Hepatocyte (in vitro differentiated cells): ENCODE measurements around the gene RTN4RL1. TPM values are rescaled to one million over a fixed set of nuclear protein-coding genes. Genes with fewer than 3 reads are reported as not detected.

Source experiments
- DNase-seq: peaks from one replicate; pipeline ENCODE4 v3.0.0-alpha.2; 2016; ENCODE audit warnings: low spot score
- H2AFZ ChIP-seq: fragments of 200-600 bp; sonication (generic); 2 replicates; pipeline ENCODE4 v1.6.0; 2016; ENCODE audit warnings: antibody characterized with exemption, mild to moderate bottlenecking
- H3K27ac ChIP-seq: fragments of 200-600 bp; sonication (generic); 2 replicates; pipeline ENCODE4 v1.5.1; 2016; ENCODE audit warnings: mild to moderate bottlenecking
- H3K27me3 ChIP-seq: fragments of 200-600 bp; sonication (generic); 2 replicates; pipeline ENCODE4 v1.6.1; 2016
- H3K36me3 ChIP-seq: fragments of 200-600 bp; sonication (generic); replicated peaks from 2 replicates; pipeline ENCODE4 v1.5.1; 2016; ENCODE audit warnings: low read depth; ENCODE audit not compliant: insufficient read depth
- H3K4me1 ChIP-seq: fragments of 200-600 bp; sonication (generic); 2 replicates; pipeline ENCODE4 v1.5.1; 2016; ENCODE audit warnings: mild to moderate bottlenecking, moderate library complexity; ENCODE audit not compliant: insufficient read depth
- H3K4me2 ChIP-seq: fragments of 200-600 bp; sonication (generic); 2 replicates; pipeline ENCODE4 v1.6.0; 2016
- H3K4me3 ChIP-seq: fragments of 200-600 bp; sonication (generic); 2 replicates; pipeline ENCODE4 v1.5.1; 2016; ENCODE audit warnings: mild to moderate bottlenecking
- H3K79me2 ChIP-seq: fragments of 200-600 bp; sonication (generic); 2 replicates; pipeline ENCODE4 v1.6.0; 2017; ENCODE audit warnings: mild to moderate bottlenecking
- H3K9me2 ChIP-seq: fragments of 200-600 bp; sonication (generic); replicated peaks from 2 replicates; pipeline ENCODE4 v1.6.0; 2017; ENCODE audit warnings: mild to moderate bottlenecking; ENCODE audit not compliant: insufficient read depth
- H3K9me3 ChIP-seq: fragments of 200-600 bp; sonication (generic); 2 replicates; pipeline ENCODE4 v1.5.1; 2016; ENCODE audit warnings: low read depth, mild to moderate bottlenecking
- H4K20me1 ChIP-seq: fragments of 200-600 bp; sonication (generic); 2 replicates; pipeline ENCODE4 v1.6.0; 2016; ENCODE audit warnings: mild to moderate bottlenecking; ENCODE audit not compliant: insufficient read depth, poor library complexity, severe bottlenecking
- CTCF ChIP-seq: fragments of 200-600 bp; sonication (generic); IDR thresholded peaks from 2 replicates; pipeline ENCODE4 v1.5.1; 2016; ENCODE audit warnings: antibody characterized with exemption, mild to moderate bottlenecking; ENCODE audit not compliant: poor library complexity
- EZH2 ChIP-seq: fragments of 200-600 bp; sonication (generic); IDR thresholded peaks from 2 replicates; pipeline ENCODE4 v1.6.1; 2016; ENCODE audit warnings: antibody characterized with exemption, mild to moderate bottlenecking, borderline replicate concordance
- EZH2phosphoT487 ChIP-seq: fragments of 200-600 bp; sonication (generic); IDR thresholded peaks from one replicate; pipeline ENCODE4 v1.6.1; 2018; ENCODE audit warnings: antibody characterized with exemption, mild to moderate bottlenecking, low read depth, moderate library complexity; ENCODE audit not compliant: unreplicated experiment, severe bottlenecking
- WGBS: methylation state at CpG from one replicate; pipeline ENCODE4 v1.1.6; 2016; ENCODE audit warnings: low lambda C conversion rate; ENCODE audit errors: missing lambda C conversion rate; 5-methylcytosine and 5-hydroxymethylcytosine counted together
- polyA plus RNA-seq: library from polyadenylated mRNA; unstranded; fragments of >200 nt; fragmentation: Nextera tagmentation; extraction: Ambion mirVana; gene quantifications from 2 replicates; pipeline ENCODE4 v1.2.1, GENCODE V29; 2016
- total RNA-seq: library from RNA; depleted of rRNA; stranded (reverse); fragments of >200 nt; gene quantifications from 2 replicates; pipeline ENCODE4 v1.2.3, GENCODE V29; 2014

The RTN4RL1 gene
- total and polyA plus RNA-seq, 2 experiments from 2014 or later = 0.53 to 1.4 TPM

- peak overlapping the region; percentile 69 for H3K27ac ChIP-seq
- H3K9me2 ChIP-seq = no peaks in the 10 kb centered on the region
- peaks cover 65% of the 10 kb centered on the region for H3K27me3 ChIP-seq
- H2AFZ ChIP-seq = no peak overlapping the region
- peak overlapping the region; percentile 99 for H3K4me2 ChIP-seq
- no peaks in the 10 kb centered on the region for H3K36me3 ChIP-seq
- DNase-seq = no peak
- H3K4me3 ChIP-seq = peak overlapping the region; percentile 72
- peaks cover 4% of the 10 kb centered on the region for H3K79me2 ChIP-seq
- peaks cover 4% of the 10 kb centered on the region for H4K20me1 ChIP-seq
- TF ChIP-seq CTCF (no peak), EZH2 (peak; percentile 49)
- H3K4me1 ChIP-seq = peaks cover 32% of the 10 kb centered on the region
- H3K9me3 ChIP-seq = no peaks in the 10 kb centered on the region
- 20% methylated on average over 32 of the region's 113 CpGs for whole genome bisulfite sequencing
These were observed 30.4 kb upstream of the RTN4RL1 start for GRCh38 chr17:2055292-2056205.

DNA sequence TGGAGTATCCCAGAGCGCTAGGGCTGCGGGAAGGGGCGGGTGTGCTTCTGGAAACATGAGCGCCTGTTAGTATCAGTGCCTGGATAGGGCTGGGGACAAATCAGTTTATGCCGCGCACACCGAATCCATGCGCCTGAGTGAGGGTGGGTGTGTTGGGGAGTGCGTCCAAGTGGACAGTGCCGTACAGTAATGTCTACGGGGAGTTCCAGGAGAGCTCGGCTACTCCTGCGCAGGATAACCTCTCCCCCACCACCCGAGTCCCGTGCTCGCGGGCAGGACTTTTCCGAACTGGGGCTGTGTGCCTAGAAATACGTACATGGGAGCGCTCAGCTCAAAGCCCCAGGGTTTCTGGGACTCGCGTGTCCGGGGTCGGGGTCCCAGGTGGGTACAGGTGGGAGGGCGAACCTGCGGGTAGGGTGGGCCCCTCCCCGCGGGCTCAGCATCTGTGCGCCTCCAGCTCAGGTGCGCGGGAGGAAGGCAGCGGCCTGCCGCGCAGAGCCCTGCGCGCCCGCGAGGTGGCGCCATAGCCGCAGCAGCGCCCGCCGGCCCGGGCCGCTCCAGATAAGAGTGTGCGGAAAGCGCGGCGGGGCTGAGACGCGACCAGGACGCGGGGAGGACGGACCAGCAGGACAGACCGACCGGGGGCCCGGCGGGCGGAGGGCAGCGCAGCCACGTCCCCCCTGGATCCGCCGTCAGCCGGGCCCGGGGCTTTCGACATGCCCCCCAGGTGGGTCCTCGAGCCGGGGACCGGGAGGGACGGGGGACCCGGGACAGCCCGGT is 29.6 kb upstream of the RTN4RL1 start, which contains the start of gene HIC1:
Gene HIC1, plus strand, starts transcription at position 592 of the 780 bp plus-strand sequence. CDS start 1,588 bp downstream, outside the sequence.
- 11% methylated on average over 39 of the region's 72 CpGs for whole genome bisulfite sequencing
- Histone ChIP-seq H3K4me2 (peak within 1 kb of the TSS; percentile 99), H3K27ac (peak within 1 kb of the TSS; percentile 69), H3K4me3 (peak within 1 kb of the TSS; percentile 72), H3K36me3 (no peaks in the 10 kb centered on the region), H3K4me1 (peaks cover 33% of the 10 kb centered on the region), H3K9me2 (no peaks in the 10 kb centered on the region), H4K20me1 (peaks cover 4% of the 10 kb centered on the region), H3K9me3 (no peaks in the 10 kb centered on the region), H3K79me2 (peaks cover 4% of the 10 kb centered on the region), H2AFZ (no peak within 1 kb of the TSS), H3K27me3 (peaks cover 57% of the 10 kb centered on the region)
- DNase-seq = peak; percentile 90
- TF ChIP-seq CTCF (peak; percentile 67), EZH2phosphoT487 (no peak), EZH2 (peak; percentile 75)

- no peak for DNase-seq
- Histone ChIP-seq H3K4me2 (peak overlapping the region; percentile 99), H3K79me2 (peaks cover 4% of the 10 kb centered on the region), H4K20me1 (peaks cover 4% of the 10 kb centered on the region), H3K9me3 (no peaks in the 10 kb centered on the region), H3K4me1 (peaks cover 36% of the 10 kb centered on the region), H3K36me3 (no peaks in the 10 kb centered on the region), H3K27me3 (peaks cover 52% of the 10 kb centered on the region), H3K4me3 (peak overlapping the region; percentile 1), H2AFZ (no peak overlapping the region), H3K9me2 (no peaks in the 10 kb centered on the region), H3K27ac (peak overlapping the region; percentile 40)
- TF ChIP-seq EZH2phosphoT487 (no peak), EZH2 (no peak), CTCF (no peak)
- WGBS = 20% methylated on average over 16 of the region's 16 CpGs
These were observed 29.1 kb upstream of the RTN4RL1 start for GRCh38 chr17:2054262-2054511.
